Stimulated activated memory B cell treated with anti-CD40 and anti-IgM and Interleukin-4, amounts not matched to agents 10 μg/mL and 1 μg/mL and 100 μg/mL, for 72 hours (primary cell): ENCODE measurements around the gene MPHOSPH9.

Experiments
- ATAC-seq: fragments of 150-1000 bp; cut with Tn5 transposase; 2 replicates; pipeline ENCODE4 v1.10.0; 2021
- H3K27ac Mint-ChIP-seq: one replicate; pipeline ENCODE4 v1.8.0; 2022; ENCODE audit warnings: mild to moderate bottlenecking, mixed read lengths
- H3K27me3 Mint-ChIP-seq: one replicate; pipeline ENCODE4 v1.8.0; 2022; ENCODE audit warnings: mixed read lengths
- H3K36me3 Mint-ChIP-seq: one replicate; pipeline ENCODE4 v1.8.0; 2022; ENCODE audit warnings: mixed read lengths
- H3K4me1 Mint-ChIP-seq: one replicate; pipeline ENCODE4 v1.8.0; 2022; ENCODE audit warnings: mixed read lengths
- H3K4me3 Mint-ChIP-seq: one replicate; pipeline ENCODE4 v1.8.0; 2022; ENCODE audit warnings: mild to moderate bottlenecking, moderate library complexity, mixed read lengths
- H3K9me3 Mint-ChIP-seq: one replicate; pipeline ENCODE4 v1.8.0; 2022; ENCODE audit warnings: mixed read lengths

Gene MPHOSPH9

DNA sequence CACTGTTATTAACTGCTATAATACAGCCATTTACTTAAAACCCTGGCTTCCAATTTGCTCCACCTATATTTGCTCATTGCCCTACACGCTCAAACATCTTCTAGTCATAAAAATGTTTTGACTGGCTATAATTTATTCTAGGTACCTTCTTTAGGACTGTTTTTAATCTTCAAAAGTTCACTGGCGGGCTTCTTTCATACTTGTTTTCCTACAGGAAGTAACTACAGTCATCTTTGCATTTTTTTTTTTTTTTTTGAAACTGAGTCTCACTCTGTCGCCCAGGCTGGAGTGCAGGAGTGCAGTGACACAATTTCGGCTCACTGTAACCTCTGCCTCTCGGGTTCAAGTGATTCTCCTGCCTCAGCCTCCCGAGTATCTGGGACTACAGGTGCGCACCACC, 32.5 kb downstream of the MPHOSPH9 start:
- Mint-ChIP-seq H3K27me3 (no peaks in the 10 kb centered on the region), H3K4me3 (no peak overlapping the region), H3K27ac (peak overlapping the region; percentile 26), H3K4me1 (peaks cover 7% of the 10 kb centered on the region), H3K9me3 (no peaks in the 10 kb centered on the region), H3K36me3 (peaks cover 41% of the 10 kb centered on the region)
- ATAC-seq: no peak

DNA sequence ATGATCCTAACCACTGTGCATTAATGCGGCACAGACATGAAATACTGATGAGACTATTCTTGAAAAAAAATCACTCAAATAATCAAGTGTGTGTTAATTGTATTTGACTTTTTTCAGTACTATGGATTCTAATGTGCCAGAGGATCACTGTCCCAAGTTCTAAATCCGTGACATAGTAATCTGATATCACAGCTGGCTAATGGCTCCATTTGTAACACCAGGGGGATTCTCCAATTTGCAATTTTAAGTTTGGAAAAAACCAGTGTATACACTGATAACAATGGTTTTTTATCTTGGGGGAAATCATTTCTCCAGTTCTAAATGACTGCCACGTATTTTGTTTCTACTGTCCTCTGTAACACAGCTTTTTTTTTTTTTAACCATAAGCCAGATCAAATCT, 33.0 kb downstream of the MPHOSPH9 start:
- peaks cover 41% of the 10 kb centered on the region for H3K36me3 Mint-ChIP-seq
- peak overlapping the region; percentile 26 for H3K27ac Mint-ChIP-seq
- no peak overlapping the region for H3K4me3 Mint-ChIP-seq
- peaks cover 7% of the 10 kb centered on the region for H3K4me1 Mint-ChIP-seq
- H3K27me3 Mint-ChIP-seq: no peaks in the 10 kb centered on the region
- no peaks in the 10 kb centered on the region for H3K9me3 Mint-ChIP-seq
- ATAC-seq: no peak

DNA sequence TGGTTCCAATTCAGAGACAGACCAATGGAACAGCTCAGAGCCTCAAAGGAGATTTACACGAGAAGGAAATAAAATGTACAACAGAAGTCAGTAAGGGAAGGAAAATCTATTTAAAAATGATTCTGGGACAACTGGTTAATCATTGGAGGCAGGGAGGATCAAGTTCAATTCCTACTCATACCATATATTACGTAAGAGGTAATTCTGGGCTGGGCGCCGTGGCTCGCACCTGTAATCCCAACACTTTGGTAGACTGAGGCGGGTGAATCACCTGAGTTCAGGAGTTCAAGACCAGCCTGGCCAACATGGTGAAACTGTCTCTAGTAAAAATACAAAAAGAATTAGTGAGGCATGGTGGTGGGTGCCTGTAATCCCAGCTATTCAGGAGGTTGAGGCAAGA, 45.3 kb downstream of the MPHOSPH9 start:
- Mint-ChIP-seq H3K9me3 (no peaks in the 10 kb centered on the region), H3K27me3 (no peaks in the 10 kb centered on the region), H3K4me1 (no peaks in the 10 kb centered on the region), H3K36me3 (peaks cover 61% of the 10 kb centered on the region), H3K4me3 (no peak overlapping the region), H3K27ac (no peak overlapping the region)
- no peak for ATAC-seq

DNA sequence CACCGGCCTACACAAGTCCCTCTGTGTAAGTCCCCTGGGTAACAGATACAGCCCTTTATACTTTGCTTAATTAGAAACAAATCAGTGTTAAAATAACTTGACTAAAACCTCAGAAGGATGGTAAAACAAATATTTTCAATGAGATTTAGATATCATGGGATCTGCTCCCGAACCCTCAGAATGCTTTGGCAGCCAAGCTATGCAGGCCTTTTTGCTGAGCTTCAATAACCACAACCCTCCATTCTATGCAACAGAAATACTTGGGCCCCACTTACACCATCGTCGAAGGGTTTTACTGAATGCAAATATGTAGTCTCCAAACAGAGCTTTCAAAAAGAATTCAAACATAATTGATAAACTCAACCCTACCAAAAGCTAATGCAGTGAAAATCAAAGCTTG, 52.8 kb downstream of the MPHOSPH9 start:
- no peaks in the 10 kb centered on the region for H3K9me3 Mint-ChIP-seq
- no peak overlapping the region for H3K27ac Mint-ChIP-seq
- no peaks in the 10 kb centered on the region for H3K27me3 Mint-ChIP-seq
- no peak for ATAC-seq
- H3K36me3 Mint-ChIP-seq: peaks cover 38% of the 10 kb centered on the region
- H3K4me3 Mint-ChIP-seq: no peak overlapping the region
- H3K4me1 Mint-ChIP-seq: no peaks in the 10 kb centered on the region

DNA sequence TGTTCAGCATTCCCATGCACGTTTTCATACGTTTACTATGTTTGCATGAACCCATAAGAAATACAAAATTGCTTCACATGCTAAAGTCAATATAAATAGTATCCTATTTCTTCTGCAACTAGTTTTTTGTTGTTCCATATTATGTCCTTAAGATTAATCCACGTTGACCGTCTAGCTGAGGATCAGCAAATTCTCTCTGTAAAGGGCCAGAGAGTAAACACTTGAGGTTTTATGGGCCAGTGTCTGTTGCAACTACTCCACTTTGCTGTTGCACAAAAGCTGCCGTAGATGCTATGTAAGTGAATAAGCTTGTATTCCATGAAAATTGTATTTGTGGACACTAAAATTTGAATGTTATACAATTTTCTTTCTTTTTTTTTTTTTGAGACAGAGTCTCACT, 61.0 kb downstream of the MPHOSPH9 start:
- no peaks in the 10 kb centered on the region for H3K27me3 Mint-ChIP-seq
- peaks cover 40% of the 10 kb centered on the region for H3K36me3 Mint-ChIP-seq
- no peaks in the 10 kb centered on the region for H3K4me1 Mint-ChIP-seq
- ATAC-seq: no peak
- no peak overlapping the region for H3K4me3 Mint-ChIP-seq
- no peaks in the 10 kb centered on the region for H3K9me3 Mint-ChIP-seq
- no peak overlapping the region for H3K27ac Mint-ChIP-seq

DNA sequence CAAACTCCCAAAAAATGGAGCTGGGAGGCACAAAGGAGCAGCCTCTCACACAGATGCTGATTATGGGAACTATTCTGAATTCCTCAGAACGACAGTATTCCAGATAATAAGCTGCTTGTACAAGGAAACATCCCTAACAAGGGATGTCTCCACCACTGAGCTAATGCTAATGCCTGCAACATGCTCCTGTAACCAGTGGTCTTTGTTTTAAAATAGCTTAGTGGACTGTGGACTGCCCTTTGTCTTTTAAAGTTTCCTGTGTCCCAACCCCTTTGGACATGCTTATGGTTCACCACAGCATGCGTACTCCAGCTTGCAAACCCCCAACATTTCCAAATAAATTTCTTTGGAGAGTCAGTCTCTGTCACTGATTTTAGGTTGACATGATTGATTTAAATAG, 65.6 kb downstream of the MPHOSPH9 start:
- peaks cover 6% of the 10 kb centered on the region for H3K4me1 Mint-ChIP-seq
- ATAC-seq: no peak
- no peak overlapping the region for H3K27ac Mint-ChIP-seq
- peaks cover 50% of the 10 kb centered on the region for H3K36me3 Mint-ChIP-seq
- H3K9me3 Mint-ChIP-seq: no peaks in the 10 kb centered on the region
- no peaks in the 10 kb centered on the region for H3K27me3 Mint-ChIP-seq
- H3K4me3 Mint-ChIP-seq: no peak overlapping the region

DNA sequence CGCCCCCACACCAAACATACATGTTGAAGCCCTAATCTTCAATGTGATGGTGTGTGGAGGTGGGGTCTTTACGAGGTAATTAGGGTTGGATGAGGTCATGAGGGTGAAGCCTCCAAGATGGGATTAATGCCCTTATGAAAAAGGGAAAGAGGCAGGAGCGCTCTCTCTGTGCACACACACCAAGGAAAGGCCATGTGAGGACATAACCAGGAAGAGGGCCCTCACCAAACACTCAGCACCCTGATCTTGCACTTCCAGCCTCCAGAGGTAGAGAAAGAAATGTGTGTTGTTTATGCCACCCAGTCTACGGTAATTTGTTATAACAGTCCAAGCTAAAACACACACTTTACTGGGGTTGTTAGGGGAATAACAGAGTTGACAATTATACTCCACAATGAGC, 67.4 kb downstream of the MPHOSPH9 start:
- Mint-ChIP-seq H3K27me3 (no peaks in the 10 kb centered on the region), H3K9me3 (no peaks in the 10 kb centered on the region), H3K27ac (no peak overlapping the region), H3K36me3 (peaks cover 39% of the 10 kb centered on the region), H3K4me1 (peaks cover 6% of the 10 kb centered on the region), H3K4me3 (no peak overlapping the region)
- no peak for ATAC-seq

DNA sequence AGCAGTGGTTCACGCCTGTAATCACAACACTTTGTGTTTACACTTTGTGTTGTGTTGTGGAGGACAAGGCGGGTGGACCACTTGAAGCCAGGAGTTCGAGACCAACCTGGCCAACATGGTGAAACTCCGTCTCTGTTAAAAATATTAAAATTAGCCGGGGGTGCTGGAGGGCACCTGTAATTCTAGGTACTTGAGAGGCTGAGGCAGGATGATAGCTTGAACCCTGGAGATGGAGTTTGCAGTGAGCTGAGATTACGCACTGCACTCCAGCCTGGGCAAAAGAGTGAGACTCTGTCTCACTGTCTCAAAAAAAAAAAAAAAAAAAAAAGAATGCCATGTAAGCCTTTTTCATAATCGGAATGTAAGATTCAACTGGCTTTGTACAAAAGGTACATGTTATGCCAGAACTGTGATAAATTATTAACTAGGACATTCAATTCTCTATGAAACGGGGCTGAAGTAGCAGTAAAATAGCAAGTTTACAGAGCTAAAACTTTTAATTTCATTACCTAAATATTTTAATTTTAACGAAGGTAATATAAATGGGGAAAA, 68.2 kb downstream of the MPHOSPH9 start:
- no peak for ATAC-seq
- Mint-ChIP-seq H3K9me3 (no peaks in the 10 kb centered on the region), H3K36me3 (peaks cover 36% of the 10 kb centered on the region), H3K4me3 (no peak overlapping the region), H3K27me3 (no peaks in the 10 kb centered on the region), H3K27ac (no peak overlapping the region), H3K4me1 (peaks cover 6% of the 10 kb centered on the region)

DNA sequence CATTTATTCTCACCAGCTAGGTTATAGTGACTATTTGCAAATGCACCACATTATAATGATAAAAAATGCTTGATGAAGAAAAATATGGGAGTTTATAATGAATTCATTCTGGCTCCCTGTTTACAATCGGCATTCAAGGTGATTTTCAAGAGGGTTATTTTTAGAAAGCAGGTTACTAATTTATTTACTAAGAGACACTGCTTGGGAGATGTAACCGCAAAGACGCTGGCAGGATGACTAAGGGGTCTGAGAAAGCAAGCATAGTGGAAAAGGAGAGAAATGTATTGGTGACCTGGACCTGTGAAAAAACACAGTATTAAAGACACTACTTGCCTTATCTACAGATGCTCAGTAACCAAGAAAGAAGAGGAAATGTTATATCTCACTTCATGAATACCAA, 68.7 kb downstream of the MPHOSPH9 start:
- H3K27me3 Mint-ChIP-seq: no peaks in the 10 kb centered on the region
- H3K4me1 Mint-ChIP-seq: peaks cover 6% of the 10 kb centered on the region
- no peaks in the 10 kb centered on the region for H3K9me3 Mint-ChIP-seq
- no peak overlapping the region for H3K4me3 Mint-ChIP-seq
- H3K27ac Mint-ChIP-seq: no peak overlapping the region
- no peak for ATAC-seq
- H3K36me3 Mint-ChIP-seq: peaks cover 36% of the 10 kb centered on the region

DNA sequence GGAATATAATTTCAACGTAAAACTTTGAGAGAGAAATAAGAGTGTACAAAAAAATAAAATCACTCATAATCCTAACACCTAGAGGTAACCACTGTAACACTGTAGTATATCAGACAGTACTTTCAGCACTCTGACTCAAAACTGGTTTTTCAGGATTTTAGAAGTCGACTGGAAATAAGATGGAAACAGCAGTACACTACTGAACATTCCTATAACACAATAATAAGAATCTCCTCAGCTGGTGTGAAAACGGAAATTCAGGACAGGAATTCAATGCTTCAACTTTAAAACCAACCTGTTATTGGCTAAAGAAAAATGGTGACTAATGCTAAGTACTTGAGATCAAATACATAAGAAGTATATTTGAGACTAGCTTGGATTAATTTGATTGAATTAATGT, 69.7 kb downstream of the MPHOSPH9 start:
- Mint-ChIP-seq H3K9me3 (no peaks in the 10 kb centered on the region), H3K4me3 (no peak overlapping the region), H3K27me3 (no peaks in the 10 kb centered on the region), H3K27ac (no peak overlapping the region), H3K4me1 (peaks cover 6% of the 10 kb centered on the region), H3K36me3 (peaks cover 30% of the 10 kb centered on the region)
- ATAC-seq: no peak

DNA sequence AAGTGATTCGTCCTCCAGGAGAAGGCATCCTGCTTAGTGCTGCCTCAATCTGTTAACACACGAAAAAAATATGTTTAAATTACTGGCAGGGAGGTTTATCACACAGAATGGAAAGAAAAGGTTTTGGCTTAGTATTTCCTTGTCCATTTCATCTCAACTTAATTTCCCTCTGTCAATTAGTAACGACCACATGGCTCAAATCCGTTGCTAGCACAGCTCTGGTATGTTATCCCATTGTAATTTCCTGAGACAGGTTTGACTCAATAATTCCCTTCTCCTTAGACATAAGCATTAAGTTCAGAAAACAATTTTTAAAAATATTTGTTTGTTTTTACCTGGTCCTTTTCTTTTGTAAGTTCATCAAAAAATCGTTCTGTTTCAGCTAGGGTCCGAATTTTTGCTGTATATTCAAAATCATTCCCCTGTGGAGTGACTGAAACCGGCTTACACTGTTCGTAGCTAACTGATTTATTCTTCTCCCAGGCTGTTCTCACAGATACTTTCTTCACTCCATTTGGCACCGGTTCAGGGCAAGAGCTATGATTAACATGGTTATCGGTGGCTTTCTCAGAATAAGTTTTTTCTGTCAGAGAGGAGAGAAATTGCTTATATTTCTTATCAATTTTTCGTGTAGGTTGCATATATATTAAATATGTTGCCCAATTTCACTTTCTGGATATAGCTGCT, 72.0 kb downstream of the MPHOSPH9 start:
- ATAC-seq: no peak
- Mint-ChIP-seq H3K36me3 (peaks cover 20% of the 10 kb centered on the region), H3K4me1 (peaks cover 6% of the 10 kb centered on the region), H3K27ac (no peak overlapping the region), H3K27me3 (no peaks in the 10 kb centered on the region), H3K9me3 (no peaks in the 10 kb centered on the region), H3K4me3 (no peak overlapping the region)

DNA sequence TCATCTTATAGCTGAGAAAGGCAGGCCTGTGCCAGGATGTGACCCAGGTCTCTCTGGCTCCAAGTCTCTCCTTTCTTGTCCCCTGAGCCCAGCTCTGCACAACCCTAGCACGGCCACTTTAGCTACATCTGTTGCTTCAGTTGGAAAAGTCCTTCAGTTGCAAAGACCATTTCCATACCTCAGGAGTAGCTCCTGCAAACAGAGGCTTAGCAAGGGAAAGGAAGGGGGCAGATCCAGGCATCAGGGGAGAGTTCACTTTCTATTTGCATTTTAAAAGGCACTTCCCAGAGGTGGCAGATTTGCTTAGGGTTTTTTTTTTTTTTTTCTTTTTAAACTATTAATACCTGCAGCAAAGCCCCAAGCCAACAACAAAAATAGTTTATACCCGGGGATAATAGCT, 79.0 kb downstream of the MPHOSPH9 start:
- Mint-ChIP-seq H3K4me3 (no peak overlapping the region), H3K27me3 (no peaks in the 10 kb centered on the region), H3K4me1 (peaks cover 13% of the 10 kb centered on the region), H3K27ac (no peak overlapping the region), H3K36me3 (no peaks in the 10 kb centered on the region), H3K9me3 (no peaks in the 10 kb centered on the region)
- ATAC-seq: no peak

DNA sequence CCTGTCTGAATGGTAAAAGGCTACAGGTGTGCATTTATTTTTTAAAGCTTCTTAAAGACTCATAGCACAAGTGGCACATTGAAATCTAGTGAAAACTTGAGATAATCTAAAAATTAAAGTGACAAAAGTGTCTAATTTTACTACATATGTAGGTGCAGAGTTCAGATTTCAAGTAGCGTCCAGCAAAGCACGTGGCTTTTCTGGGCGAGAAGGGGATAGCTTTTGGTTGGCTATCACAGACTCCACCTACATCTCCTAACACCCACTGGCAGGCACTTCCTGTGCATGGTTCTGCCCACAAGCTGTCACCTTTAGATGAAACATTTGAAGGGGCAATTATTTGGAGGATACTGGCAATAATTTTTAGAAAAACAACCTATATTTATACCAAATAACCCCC, 80.1 kb downstream of the MPHOSPH9 start:
- Mint-ChIP-seq H3K27me3 (no peaks in the 10 kb centered on the region), H3K27ac (no peak overlapping the region), H3K36me3 (no peaks in the 10 kb centered on the region), H3K4me1 (peaks cover 21% of the 10 kb centered on the region), H3K4me3 (no peak overlapping the region), H3K9me3 (no peaks in the 10 kb centered on the region)
- ATAC-seq: no peak

DNA sequence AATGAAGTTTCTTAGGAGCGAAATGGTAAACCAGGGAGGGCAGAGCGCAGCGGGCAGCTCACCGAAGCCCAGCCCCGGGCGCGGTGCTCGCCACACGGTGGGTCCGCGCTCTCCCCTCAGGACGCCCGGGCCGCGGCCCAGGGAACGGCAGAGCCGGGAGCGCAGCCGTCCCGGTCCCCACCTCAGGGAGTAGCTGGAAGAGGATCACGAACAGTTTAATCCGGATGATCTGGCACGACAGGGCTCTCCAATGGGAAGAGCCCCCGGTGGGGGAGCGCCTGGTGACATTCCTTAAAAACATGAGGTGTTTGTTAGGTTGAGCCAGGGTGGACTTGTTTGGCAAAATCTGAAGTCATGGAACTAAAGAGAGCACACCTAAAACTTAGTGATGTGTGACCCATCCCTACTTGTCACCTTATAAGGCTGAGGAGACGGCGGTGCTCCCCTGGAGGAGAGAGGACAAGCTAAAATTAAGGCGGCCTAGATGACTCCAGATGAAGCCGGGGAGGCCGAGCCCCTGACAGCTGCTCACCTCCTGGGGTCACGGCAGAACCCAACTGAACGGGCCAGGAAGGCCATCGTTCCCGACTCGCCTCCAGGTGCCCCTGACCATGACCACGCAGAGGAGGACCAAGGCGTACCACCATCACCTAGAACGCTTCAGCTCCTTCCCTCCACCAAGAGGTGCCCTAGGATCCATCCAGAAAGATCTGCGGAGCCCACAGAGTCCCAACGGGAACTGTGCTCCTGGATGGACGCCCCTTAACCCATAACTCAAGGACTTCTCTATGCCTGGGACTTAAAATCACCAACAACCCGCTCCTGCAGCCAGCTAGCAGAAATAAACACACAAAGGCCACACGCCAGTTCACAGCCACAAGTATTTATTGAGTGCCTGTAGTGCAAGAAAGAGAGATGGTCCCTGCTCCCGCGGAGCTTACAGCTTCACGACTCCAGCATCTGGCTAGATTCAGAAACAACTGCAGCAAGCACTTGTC, 81.2 kb downstream of the MPHOSPH9 start:
- Mint-ChIP-seq H3K9me3 (no peaks in the 10 kb centered on the region), H3K4me1 (peaks cover 21% of the 10 kb centered on the region), H3K4me3 (peak overlapping the region; percentile 73), H3K27me3 (no peaks in the 10 kb centered on the region), H3K27ac (peak overlapping the region; percentile 68), H3K36me3 (no peaks in the 10 kb centered on the region)
- peak; percentile 35 for ATAC-seq

DNA sequence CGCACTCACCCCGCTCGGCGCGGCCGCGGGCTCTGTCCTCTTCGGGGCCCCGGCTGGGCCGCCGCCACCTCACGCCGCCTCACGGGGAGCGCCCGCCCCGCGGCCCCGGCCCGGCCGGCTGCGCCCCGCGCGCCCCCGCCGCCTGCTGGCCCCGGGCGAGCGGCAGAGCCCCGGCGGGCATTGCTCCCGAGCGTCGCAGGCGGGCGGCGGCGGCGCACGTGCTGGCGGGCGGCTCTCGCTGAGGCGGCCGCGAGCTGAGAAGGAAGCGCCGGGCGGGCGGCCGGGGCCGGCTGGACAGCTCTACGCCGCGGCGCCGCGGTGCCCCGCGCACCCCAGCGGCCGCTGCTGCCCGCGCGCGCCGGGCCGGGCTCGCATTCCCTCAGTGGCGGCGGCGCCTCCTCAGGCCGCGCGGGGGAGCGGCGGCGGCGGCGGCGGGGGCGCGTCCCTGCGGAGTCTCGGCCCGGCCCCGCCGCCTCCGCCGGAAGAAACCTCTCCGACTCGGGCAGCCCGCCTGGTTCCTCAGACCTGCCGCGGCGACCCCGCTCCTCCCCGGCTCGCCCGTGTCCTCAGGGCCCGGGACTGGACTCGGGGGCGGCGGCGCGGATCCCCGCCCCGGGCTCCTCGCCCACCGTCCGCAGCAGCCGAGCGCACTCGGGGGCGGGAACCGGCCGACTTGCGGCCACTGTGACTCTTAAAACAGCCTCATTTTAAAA, 82.0 kb downstream of the MPHOSPH9 start, which contains the start of gene PITPNM2:
Gene PITPNM2, minus strand, starts transcription at position 347 of the 713 bp plus-strand sequence. CDS start 116,500 bp downstream, outside the sequence.
- peak; percentile 88 for ATAC-seq
- H3K4me3 Mint-ChIP-seq: peak within 1 kb of the TSS; percentile 73
- no peaks in the 10 kb centered on the region for H3K36me3 Mint-ChIP-seq
- peaks cover 21% of the 10 kb centered on the region for H3K4me1 Mint-ChIP-seq
- no peaks in the 10 kb centered on the region for H3K9me3 Mint-ChIP-seq
- no peaks in the 10 kb centered on the region for H3K27me3 Mint-ChIP-seq
- H3K27ac Mint-ChIP-seq: peak within 1 kb of the TSS; percentile 68
